Activated CD4-positive, alpha-beta memory T cell treated with anti-CD3 and anti-CD28 coated beads for 36 hours (primary cell): Measurements from ENCODE around the gene MAP2K5. TPM values are rescaled to one million over a fixed set of nuclear protein-coding genes. Genes with fewer than 3 reads are reported as not detected.

Experiments used
- CTCF ChIA-PET: fragments of 350-600 bp; sonication (Branson Sonifier 250); formaldehyde crosslinking; loops from one replicate; lab custom pipeline; 2021; ENCODE audit warnings: antibody characterized with exemption, inconsistent platforms; lab: Charles Lee
- POLR2A ChIA-PET: fragments of 350-600 bp; sonication (Branson Sonifier 250); formaldehyde crosslinking; loops from one replicate; lab custom pipeline; 2021; ENCODE audit warnings: antibody characterized with exemption; lab: Charles Lee
- DNase-seq: peaks from one replicate; pipeline ENCODE4 v3.0.0-alpha.2; 2020
- H3K27ac Mint-ChIP-seq: one replicate; pipeline ENCODE4 v1.8.0; 2021; ENCODE audit warnings: mixed read lengths
- H3K27me3 Mint-ChIP-seq: one replicate; pipeline ENCODE4 v1.8.0; 2021; ENCODE audit warnings: mixed read lengths
- H3K36me3 Mint-ChIP-seq: one replicate; pipeline ENCODE4 v1.8.0; 2021; ENCODE audit warnings: mixed read lengths
- H3K4me1 Mint-ChIP-seq: one replicate; pipeline ENCODE4 v1.8.0; 2021; ENCODE audit warnings: low read depth, mixed read lengths
- H3K4me3 Mint-ChIP-seq: one replicate; pipeline ENCODE4 v1.8.0; 2021; ENCODE audit warnings: mild to moderate bottlenecking, mixed read lengths
- H3K9me3 Mint-ChIP-seq: one replicate; pipeline ENCODE4 v1.8.0; 2021; ENCODE audit warnings: mixed read lengths
- intact Hi-C: fragments of 100-400 bp; cut with micrococcal nuclease; formaldehyde crosslinking; loops from one replicate; pipeline ENCODE4 v1.15.1; 2023
- total RNA-seq, 2 experiments: library from RNA; stranded (reverse); gene quantifications; one replicate each; pipeline ENCODE4 v1.2.3, GENCODE V29; 2021

Gene MAP2K5
- total RNA-seq, 2 experiments from 2014 or later = 16.5 to 17.4 TPM

- ChIA-PET CTCF (interaction anchor here (0.6 kb wide), 1 partner anchor 132 kb away, joined by 3 read pairs; no protein-coding TSS in a partner anchor), POLR2A (no interaction called here)
- Mint-ChIP-seq H3K27me3 (no peaks in the 10 kb centered on the region), H3K9me3 (no peaks in the 10 kb centered on the region), H3K4me1 (peaks cover 17% of the 10 kb centered on the region), H3K4me3 (no peak overlapping the region), H3K36me3 (peaks cover 2% of the 10 kb centered on the region), H3K27ac (no peak overlapping the region)
- DNase-seq = no peak
- intact Hi-C loops = no loop called here
These were observed 242.9 kb downstream of the MAP2K5 start for GRCh38 chr15:67785431-67785830.

DNA sequence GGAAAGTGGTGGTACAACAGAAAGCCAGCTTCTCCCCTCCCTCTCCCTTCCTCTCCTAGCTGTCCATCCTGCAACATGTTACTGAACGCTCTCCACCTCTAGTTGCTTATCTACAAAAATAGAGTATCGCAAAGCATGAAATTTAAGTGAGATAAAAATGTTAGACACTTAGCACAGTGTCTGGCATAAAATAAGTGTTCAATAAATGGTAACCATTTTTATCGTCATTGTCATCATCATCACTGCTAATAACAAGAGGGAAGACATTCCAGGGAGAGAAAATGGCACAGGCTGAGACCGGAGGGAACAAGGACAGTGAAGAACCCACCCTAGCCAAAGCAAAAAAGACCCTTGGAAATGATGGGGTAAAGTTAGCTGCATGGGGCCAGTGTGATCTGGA is 244.1 kb downstream of the MAP2K5 start:
- Mint-ChIP-seq H3K36me3 (peaks cover 5% of the 10 kb centered on the region), H3K27ac (no peak overlapping the region), H3K27me3 (no peaks in the 10 kb centered on the region), H3K4me1 (peaks cover 17% of the 10 kb centered on the region), H3K9me3 (no peaks in the 10 kb centered on the region), H3K4me3 (no peak overlapping the region)
- intact Hi-C loops = no loop called here
- POLR2A ChIA-PET = no interaction called here
- CTCF ChIA-PET = no interaction called here
- no peak for DNase-seq

DNA sequence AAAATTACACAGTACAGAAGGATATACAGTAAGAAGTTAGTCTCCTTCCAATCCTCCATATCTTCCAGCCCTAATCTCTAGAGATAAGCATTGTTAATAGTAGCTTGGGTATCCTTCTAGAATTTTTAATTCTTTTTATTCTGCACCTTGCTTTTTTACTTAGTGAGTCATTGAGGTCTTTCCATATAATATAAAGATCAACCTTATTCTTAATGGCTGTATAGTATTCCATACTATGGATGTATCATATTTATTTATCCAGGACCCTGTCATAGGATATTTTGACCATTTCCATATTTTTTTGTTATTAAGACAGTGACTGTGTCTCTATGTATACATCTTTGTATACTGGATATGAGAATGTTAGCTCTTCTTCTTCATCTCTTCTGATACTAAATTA is 246.5 kb downstream of the MAP2K5 start:
- Mint-ChIP-seq H3K36me3 (peaks cover 11% of the 10 kb centered on the region), H3K27me3 (no peaks in the 10 kb centered on the region), H3K27ac (no peak overlapping the region), H3K4me3 (no peak overlapping the region), H3K9me3 (peaks cover 2% of the 10 kb centered on the region), H3K4me1 (peaks cover 8% of the 10 kb centered on the region)
- ChIA-PET POLR2A (no interaction called here), CTCF (interaction anchor here (0.6 kb wide), 1 partner anchor 168 kb away, joined by 5 read pairs; no protein-coding TSS in a partner anchor)
- intact Hi-C loops = no loop called here
- no peak for DNase-seq

DNA sequence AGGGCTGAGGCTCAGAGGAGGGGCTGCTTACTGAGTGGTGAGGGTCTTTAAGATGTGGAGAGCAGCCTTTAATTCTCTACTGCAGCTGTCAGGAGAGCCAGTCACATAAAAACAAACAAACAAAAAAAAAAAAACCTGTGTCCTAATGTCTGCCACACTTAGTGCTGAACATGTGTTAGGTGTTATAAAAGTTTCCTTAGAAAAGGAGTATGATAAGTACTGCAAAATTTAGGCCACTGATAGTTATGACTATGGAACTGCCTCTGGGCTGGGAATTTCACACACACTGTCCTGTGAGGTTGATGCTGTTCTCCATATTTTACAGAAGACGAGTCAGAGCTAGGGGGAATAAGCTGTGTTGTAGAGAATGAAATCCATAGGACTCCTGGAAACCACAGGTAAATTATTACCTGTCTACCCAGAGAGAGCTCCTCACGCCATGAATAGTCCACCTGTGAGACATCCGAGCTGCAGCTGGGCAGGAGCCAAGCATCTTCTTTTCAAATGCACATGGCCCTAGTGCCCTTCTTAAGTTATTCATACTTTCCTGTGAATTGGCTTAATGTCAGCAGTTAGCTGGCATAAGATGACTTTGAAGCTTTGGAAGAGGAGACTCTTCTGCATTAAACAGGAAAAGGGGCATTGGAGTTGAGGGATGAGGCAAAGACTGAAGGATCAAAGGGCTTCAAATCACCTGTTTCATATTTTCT is 248.3 kb downstream of the MAP2K5 start:
- no peak for DNase-seq
- ChIA-PET POLR2A (interaction anchor here (0.7 kb wide), 1 partner anchor 14 kb away, joined by 3 read pairs; no protein-coding TSS in a partner anchor), CTCF (no interaction called here)
- Mint-ChIP-seq H3K27ac (no peak overlapping the region), H3K27me3 (no peaks in the 10 kb centered on the region), H3K4me1 (peaks cover 3% of the 10 kb centered on the region), H3K36me3 (peaks cover 23% of the 10 kb centered on the region), H3K4me3 (no peak overlapping the region), H3K9me3 (peaks cover 19% of the 10 kb centered on the region)
- intact Hi-C loops = no loop called here

DNA sequence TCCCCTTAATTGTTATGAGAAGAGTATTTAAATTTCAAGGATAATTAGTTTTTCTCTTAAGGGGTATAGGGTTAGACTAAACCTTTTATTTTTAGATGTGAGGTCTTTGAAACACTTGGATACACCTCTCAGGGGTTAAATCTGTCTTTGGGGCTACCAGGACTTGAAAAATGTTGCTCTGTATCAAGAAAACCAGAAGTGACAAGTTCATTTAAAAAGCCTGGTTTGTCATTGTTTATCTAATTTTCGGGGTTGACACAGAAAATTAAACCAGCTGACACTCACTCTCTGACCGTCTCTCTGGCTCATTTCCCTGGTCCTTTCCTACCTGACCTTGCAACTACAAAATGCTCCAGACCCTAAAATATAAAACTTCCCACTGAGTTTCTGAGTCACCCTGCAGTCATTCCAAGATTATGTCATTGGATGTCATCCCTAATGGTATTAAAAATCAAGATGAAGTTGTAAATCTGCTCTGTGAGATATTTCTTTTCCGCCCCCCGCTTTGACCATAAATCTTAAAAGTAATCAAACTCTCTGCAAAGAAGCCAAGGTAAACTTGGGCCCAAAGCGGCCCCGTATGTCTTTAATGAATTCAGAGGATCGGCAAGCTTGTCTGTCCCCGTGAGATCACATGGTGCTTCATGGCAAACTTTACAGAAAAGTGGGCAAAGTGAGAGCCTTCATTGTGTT is 249.9 kb downstream of the MAP2K5 start:
- peaks cover 25% of the 10 kb centered on the region for H3K36me3 Mint-ChIP-seq
- CTCF ChIA-PET = interaction anchor here (1.2 kb wide), 1 partner anchor 8 kb away, joined by 5 read pairs; no protein-coding TSS in a partner anchor
- H3K4me1 Mint-ChIP-seq = peaks cover 3% of the 10 kb centered on the region
- H3K4me3 Mint-ChIP-seq = no peak overlapping the region
- DNase-seq = no peak
- POLR2A ChIA-PET = no interaction called here
- no peaks in the 10 kb centered on the region for H3K27me3 Mint-ChIP-seq
- intact Hi-C loops = no loop called here
- no peak overlapping the region for H3K27ac Mint-ChIP-seq
- H3K9me3 Mint-ChIP-seq = peaks cover 19% of the 10 kb centered on the region

DNA sequence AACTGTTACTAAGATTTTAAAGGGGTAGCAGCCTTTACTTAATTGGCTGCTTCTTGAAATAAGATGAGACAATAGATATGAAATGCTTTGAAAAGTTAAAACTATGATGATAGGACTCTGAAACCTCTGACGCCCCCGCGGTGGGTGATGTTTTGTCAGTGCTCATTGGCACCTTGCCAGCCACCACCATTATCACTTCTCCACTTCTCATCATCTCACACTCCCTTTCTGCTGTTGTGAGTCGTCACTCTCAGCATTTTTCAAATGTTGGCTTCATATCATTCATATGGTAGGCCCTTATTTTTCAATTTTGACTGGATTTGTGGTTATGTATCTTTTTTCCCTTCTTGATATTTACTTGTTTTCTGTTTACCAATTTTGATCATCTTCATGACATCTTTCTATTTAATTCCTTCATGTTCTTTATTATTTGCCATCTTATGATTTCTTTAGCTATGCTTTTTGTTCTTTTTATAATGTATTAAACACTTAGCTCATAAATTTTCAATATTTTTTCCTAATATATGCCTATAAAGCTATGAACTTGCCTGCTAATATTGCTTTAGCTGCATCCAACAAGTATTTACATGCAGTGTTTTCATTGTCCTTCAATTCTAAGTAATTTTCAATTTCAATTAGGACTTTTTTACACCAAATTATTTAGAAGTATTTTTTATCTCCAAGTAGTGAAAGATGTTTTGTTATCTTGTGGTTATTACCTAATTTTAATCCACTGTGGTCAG is 252.5 kb downstream of the MAP2K5 start:
- POLR2A ChIA-PET = no interaction called here
- peak; percentile 64 for DNase-seq
- H3K27ac Mint-ChIP-seq = no peak overlapping the region
- no peak overlapping the region for H3K4me3 Mint-ChIP-seq
- CTCF ChIA-PET = no interaction called here
- H3K36me3 Mint-ChIP-seq = peaks cover 25% of the 10 kb centered on the region
- peaks cover 19% of the 10 kb centered on the region for H3K9me3 Mint-ChIP-seq
- intact Hi-C loops = no loop called here
- peaks cover 3% of the 10 kb centered on the region for H3K4me1 Mint-ChIP-seq
- H3K27me3 Mint-ChIP-seq = no peaks in the 10 kb centered on the region

DNA sequence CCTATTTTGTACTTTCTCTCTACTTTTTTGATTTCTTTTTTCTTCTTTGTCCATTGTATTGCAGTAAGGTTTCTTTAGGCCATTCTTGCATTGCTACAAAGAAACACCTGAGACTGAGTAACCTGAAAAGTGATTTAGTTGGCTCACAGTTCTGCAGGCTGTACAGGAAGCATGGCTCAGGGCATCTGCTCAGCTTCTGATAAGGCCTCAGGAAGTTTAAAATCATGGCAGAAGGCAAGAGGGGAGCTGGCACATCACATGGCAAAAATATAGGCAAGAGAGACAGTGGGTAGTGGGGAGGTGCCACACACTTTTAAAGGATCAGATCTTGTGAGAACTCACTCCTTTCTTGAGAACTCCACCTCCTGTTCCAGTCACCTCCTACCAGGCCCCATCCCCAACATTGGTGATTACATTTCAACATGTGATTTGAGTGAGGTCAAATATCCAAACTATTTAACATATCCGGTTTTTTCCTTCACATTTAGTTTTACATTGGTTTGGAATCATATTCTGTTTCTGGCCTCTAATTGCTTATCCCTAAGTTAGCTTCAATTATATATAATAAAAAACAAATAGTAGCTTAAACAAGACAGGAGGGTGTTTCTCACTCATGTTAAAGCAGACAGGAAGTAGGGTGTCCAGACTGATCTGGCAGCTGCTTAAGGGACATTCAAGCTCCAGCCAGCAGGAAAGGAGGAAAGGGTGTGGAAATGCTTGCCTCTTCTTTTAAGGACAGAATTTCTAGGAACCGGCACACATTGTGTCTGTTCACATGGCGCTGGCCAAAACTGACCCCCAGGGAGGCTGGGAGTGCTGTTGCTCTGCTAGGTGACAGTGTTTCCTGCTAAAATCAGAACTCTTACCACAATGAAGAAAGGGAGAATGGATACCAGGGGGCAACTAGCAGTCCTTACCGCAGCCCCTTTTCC is 254.0 kb downstream of the MAP2K5 start:
- ChIA-PET POLR2A (interaction anchor here (0.7 kb wide), 1 partner anchor 238 kb away, joined by 3 read pairs; no protein-coding TSS in a partner anchor), CTCF (no interaction called here)
- peaks cover 3% of the 10 kb centered on the region for H3K4me1 Mint-ChIP-seq
- peaks cover 24% of the 10 kb centered on the region for H3K36me3 Mint-ChIP-seq
- no peak overlapping the region for H3K4me3 Mint-ChIP-seq
- DNase-seq = no peak
- intact Hi-C loops = no loop called here
- H3K27ac Mint-ChIP-seq = no peak overlapping the region
- peaks cover 19% of the 10 kb centered on the region for H3K9me3 Mint-ChIP-seq
- H3K27me3 Mint-ChIP-seq = no peaks in the 10 kb centered on the region

- Mint-ChIP-seq H3K4me3 (no peak overlapping the region), H3K27ac (no peak overlapping the region), H3K27me3 (no peaks in the 10 kb centered on the region), H3K9me3 (peaks cover 10% of the 10 kb centered on the region), H3K4me1 (peaks cover 3% of the 10 kb centered on the region), H3K36me3 (peaks cover 11% of the 10 kb centered on the region)
- CTCF ChIA-PET = interaction anchor here (0.6 to 2.2 kb wide), 3 partner anchors 25 to 368 kb away, joined by 3 to 5 read pairs (median 3); no protein-coding TSS in a partner anchor
- DNase-seq = no peak
- intact Hi-C loops = no loop called here
- POLR2A ChIA-PET = interaction anchor here (0.6 kb wide), 1 partner anchor 197 kb away, joined by 3 read pairs; no protein-coding TSS in a partner anchor
These were observed 257.3 kb downstream of the MAP2K5 start for GRCh38 chr15:67799801-67800205.

DNA sequence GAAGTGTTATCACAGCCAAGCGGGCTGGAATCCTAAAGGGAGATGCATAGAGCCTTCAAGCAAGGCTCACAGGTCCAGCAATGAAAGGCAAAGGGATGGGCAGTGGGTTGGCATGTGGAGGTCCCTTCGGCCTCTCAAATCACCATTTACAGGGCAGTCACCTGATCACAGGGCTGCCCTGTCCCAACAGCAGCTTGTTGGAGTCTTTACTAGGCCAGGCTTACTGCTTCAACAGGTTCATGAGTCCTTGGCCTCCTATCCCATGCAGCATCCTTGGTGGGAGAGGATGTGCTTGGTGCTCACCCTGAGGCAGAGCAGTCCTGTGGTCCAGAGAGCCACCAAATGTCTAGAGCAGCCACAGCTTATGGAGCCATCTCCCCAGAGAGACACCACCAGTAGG is 258.6 kb downstream of the MAP2K5 start:
- POLR2A ChIA-PET = no interaction called here
- intact Hi-C loops = no loop called here

GRCh38 chr15:67801926-67802914 is 259.7 kb downstream of the MAP2K5 start:
- Mint-ChIP-seq H3K27me3 (no peaks in the 10 kb centered on the region), H3K4me1 (no peaks in the 10 kb centered on the region), H3K27ac (no peak overlapping the region), H3K9me3 (no peaks in the 10 kb centered on the region), H3K36me3 (no peaks in the 10 kb centered on the region), H3K4me3 (no peak overlapping the region)
- ChIA-PET POLR2A (no interaction called here), CTCF (no interaction called here)
- intact Hi-C loops = no loop called here
- no peak for DNase-seq

More for the DNA sequence above, 258.6 kb downstream of the MAP2K5 start:
- H3K27me3 Mint-ChIP-seq = no peaks in the 10 kb centered on the region
- no peaks in the 10 kb centered on the region for H3K9me3 Mint-ChIP-seq
- peaks cover under 1% of the 10 kb centered on the region for H3K36me3 Mint-ChIP-seq
- no peak for DNase-seq
- no peak overlapping the region for H3K27ac Mint-ChIP-seq
- CTCF ChIA-PET = interaction anchor here (1.7 kb wide), 1 partner anchor 26 kb away, joined by 3 read pairs; no protein-coding TSS in a partner anchor
- H3K4me1 Mint-ChIP-seq = no peaks in the 10 kb centered on the region
- no peak overlapping the region for H3K4me3 Mint-ChIP-seq
